ENCODE results near the gene ROBO1. TPM values are rescaled to one million over a fixed set of nuclear protein-coding genes. Genes with fewer than 3 reads are reported as not detected.

Gene ROBO1
- total RNA-seq, 1 donor from 2014 or later, result 43.7 TPM

DNA sequence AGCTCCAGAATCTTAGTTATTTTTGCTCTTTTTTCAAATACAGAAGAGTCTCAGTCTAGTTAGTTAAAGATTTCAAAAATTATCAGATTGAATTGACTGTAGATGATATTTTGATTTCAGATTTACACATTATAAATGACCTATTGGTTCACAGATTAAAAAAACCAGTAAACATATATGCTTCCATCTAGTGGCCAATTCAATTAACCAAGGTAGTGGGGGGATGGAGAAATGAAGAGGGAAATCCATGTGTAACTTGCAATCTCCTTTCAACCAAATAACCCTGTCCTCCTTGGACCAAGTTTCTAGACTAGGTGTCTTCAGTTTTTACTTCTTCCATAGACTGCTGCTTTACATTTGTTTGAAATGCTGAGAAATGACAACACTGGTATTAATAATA lies 789.8 kb downstream of the ROBO1 start:
- H3K9me3 Mint-ChIP-seq (ENCODE audit: low read depth), result no peaks in the 10 kb centered on the region
- H3K4me3 Mint-ChIP-seq (ENCODE audit: unreplicated experiment), result no peak overlapping the region
- no peak for DNase-seq (ENCODE audit: low spot score)
- no peaks in the 10 kb centered on the region for H3K36me3 Mint-ChIP-seq (ENCODE audit: low read depth)
- H3K27ac Mint-ChIP-seq (ENCODE audit: unreplicated experiment), result no peak overlapping the region
- peaks cover 39% of the 10 kb centered on the region for H3K4me1 Mint-ChIP-seq (ENCODE audit: low read depth)
- H3K27me3 Mint-ChIP-seq (ENCODE audit: low read depth), result no peaks in the 10 kb centered on the region
- TF ChIP-seq, protein P1, sequence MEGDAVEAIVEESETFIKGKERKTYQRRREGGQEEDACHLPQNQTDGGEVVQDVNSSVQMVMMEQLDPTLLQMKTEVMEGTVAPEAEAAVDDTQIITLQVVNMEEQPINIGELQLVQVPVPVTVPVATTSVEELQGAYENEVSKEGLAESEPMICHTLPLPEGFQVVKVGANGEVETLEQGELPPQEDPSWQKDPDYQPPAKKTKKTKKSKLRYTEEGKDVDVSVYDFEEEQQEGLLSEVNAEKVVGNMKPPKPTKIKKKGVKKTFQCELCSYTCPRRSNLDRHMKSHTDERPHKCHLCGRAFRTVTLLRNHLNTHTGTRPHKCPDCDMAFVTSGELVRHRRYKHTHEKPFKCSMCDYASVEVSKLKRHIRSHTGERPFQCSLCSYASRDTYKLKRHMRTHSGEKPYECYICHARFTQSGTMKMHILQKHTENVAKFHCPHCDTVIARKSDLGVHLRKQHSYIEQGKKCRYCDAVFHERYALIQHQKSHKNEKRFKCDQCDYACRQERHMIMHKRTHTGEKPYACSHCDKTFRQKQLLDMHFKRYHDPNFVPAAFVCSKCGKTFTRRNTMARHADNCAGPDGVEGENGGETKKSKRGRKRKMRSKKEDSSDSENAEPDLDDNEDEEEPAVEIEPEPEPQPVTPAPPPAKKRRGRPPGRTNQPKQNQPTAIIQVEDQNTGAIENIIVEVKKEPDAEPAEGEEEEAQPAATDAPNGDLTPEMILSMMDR (IDR thresholded peaks at IDR 0.05), result peak; percentile 79

DNA sequence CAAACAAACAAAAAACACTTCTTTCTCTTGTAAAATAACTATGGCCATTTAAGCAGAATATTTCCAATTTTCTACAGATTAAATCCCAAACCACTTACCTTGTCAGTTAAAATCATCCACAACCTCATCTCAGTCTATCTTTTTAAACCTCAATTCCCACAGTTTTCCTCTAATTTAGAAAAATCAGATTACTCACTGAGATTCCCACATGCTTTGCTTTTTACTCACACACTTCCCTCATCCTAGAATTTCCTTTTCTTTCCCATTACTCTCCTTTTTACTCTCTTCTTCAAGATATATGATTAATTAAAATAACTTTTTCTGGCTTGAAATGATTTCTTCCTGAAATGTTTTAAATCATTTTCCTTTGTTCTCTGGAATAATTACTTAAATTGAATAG lies 790.7 kb downstream of the ROBO1 start:
- no peaks in the 10 kb centered on the region for H3K9me3 Mint-ChIP-seq (ENCODE audit: low read depth)
- H3K27me3 Mint-ChIP-seq (ENCODE audit: low read depth), result no peaks in the 10 kb centered on the region
- H3K4me1 Mint-ChIP-seq (ENCODE audit: low read depth), result peaks cover 45% of the 10 kb centered on the region
- DNase-seq (ENCODE audit: low spot score), result no peak
- TF ChIP-seq, protein P1 (IDR thresholded peaks at IDR 0.05), result no peak
- H3K4me3 Mint-ChIP-seq (ENCODE audit: unreplicated experiment), result no peak overlapping the region
- no peaks in the 10 kb centered on the region for H3K36me3 Mint-ChIP-seq (ENCODE audit: low read depth)
- H3K27ac Mint-ChIP-seq (ENCODE audit: unreplicated experiment), result peak overlapping the region; percentile 63

DNA sequence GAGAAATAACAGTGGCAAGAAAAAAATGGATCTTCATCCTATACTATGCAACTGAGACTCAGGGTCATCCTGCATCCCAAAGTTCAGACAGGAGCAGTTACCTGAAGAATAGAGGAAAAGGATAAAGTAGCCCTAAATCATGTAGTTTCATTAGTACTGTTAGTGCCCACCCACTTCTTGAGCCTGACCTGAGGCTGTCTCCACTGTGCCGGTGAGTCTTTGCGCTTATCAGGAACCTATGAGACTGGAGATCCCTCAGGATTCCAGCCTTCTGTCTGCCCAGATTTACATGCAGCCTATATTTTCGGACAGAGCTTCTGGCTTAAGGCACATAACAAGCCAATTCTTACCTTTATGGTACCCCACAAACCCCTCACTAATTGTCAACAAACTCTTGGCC lies 791.6 kb downstream of the ROBO1 start:
- TF ChIP-seq, protein P1 (IDR thresholded peaks at IDR 0.05), result no peak
- H3K4me1 Mint-ChIP-seq (ENCODE audit: low read depth), result peaks cover 41% of the 10 kb centered on the region
- no peak overlapping the region for H3K4me3 Mint-ChIP-seq (ENCODE audit: unreplicated experiment)
- H3K9me3 Mint-ChIP-seq (ENCODE audit: low read depth), result no peaks in the 10 kb centered on the region
- no peak overlapping the region for H3K27ac Mint-ChIP-seq (ENCODE audit: unreplicated experiment)
- no peak for DNase-seq (ENCODE audit: low spot score)
- H3K36me3 Mint-ChIP-seq (ENCODE audit: low read depth), result no peaks in the 10 kb centered on the region
- no peaks in the 10 kb centered on the region for H3K27me3 Mint-ChIP-seq (ENCODE audit: low read depth)

DNA sequence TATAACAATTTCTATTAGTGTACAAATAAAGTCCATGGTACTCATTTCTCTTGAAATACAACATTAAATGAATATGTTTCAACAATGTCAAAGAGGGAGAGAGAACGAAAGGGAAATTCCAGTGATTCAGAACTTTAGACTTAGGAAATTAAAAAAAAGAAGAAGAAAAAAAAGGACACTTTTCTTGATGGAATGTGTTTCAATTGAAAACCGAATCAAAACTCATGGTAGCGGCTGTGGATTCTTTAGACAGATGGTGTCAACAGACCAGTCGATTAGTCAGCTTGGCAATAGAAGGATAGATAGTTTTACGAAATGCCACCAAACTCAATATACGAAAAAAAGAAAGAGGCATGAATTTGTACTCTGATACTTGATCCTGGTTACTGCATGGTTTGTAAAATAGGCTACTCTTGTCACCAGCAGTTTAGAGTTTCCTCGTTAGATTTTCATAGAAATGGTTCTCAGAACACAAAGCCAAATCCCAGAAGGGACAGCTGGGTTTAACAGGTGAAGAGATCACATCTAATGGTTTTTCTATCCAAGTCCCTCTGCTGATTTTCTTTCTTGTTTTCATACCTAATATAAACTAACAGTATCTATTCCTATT lies 793.5 kb downstream of the ROBO1 start:
- Mint-ChIP-seq H3K36me3 (ENCODE audit: low read depth) (no peaks in the 10 kb centered on the region), H3K4me3 (ENCODE audit: unreplicated experiment) (peak overlapping the region; percentile 62), H3K27me3 (ENCODE audit: low read depth) (no peaks in the 10 kb centered on the region), H3K27ac (ENCODE audit: unreplicated experiment) (peak overlapping the region; percentile 86), H3K4me1 (ENCODE audit: low read depth) (peaks cover 41% of the 10 kb centered on the region), H3K9me3 (ENCODE audit: low read depth) (no peaks in the 10 kb centered on the region)
- DNase-seq (ENCODE audit: low spot score), result no peak
- TF ChIP-seq, protein P1 (IDR thresholded peaks at IDR 0.05), result no peak

DNA sequence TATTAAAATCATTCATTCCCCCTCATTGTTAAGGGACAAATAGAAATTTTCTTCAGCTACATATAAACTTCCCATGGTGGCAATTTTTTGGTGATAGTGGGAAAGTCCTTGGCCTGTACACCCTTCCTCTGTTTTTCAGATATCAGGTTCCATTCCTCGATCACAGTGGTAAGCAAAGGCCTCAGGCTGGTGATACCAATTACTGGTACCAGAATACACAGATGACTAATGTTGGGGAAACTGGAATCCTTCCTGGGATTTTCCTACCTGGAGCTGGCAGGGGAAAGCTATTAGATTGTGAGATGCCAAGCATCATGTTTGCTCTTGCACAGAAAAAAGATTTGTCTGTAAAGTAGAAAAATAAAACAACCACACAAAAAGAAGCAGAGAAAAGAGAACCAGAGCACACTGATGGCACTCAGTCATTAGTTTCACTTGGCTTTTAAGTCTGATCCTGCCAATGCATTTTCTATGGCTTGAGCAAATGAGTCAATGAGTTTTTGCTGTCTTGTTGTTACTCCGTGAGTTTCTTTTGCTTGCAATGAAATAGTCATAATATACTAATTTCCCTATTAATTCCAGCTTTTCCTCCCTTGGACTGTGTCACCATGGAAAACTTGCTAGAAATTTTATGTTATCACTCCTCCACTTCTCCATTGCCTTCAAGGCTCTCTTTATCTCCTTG lies 795.0 kb downstream of the ROBO1 start:
- Mint-ChIP-seq H3K27me3 (ENCODE audit: low read depth) (no peaks in the 10 kb centered on the region), H3K27ac (ENCODE audit: unreplicated experiment) (no peak overlapping the region), H3K36me3 (ENCODE audit: low read depth) (no peaks in the 10 kb centered on the region), H3K9me3 (ENCODE audit: low read depth) (no peaks in the 10 kb centered on the region), H3K4me3 (ENCODE audit: unreplicated experiment) (no peak overlapping the region), H3K4me1 (ENCODE audit: low read depth) (peaks cover 38% of the 10 kb centered on the region)
- TF ChIP-seq, protein P1 (IDR thresholded peaks at IDR 0.05), result no peak
- DNase-seq (ENCODE audit: low spot score), result no peak
